Activated CD8-positive, alpha-beta T cell treated with anti-CD3 and anti-CD28 coated beads for 36 hours (primary cell): ENCODE data around the gene ZNF277. TPM values are rescaled to one million over a fixed set of nuclear protein-coding genes. Genes with fewer than 3 reads are reported as not detected.

Experiments used
- ATAC-seq: fragments of 200-7000 bp; cut with Tn5 transposase; one replicate; pipeline ENCODE4 v1.10.0; 2021; ENCODE audit warnings: mild to moderate bottlenecking, moderate library complexity
- CTCF ChIA-PET: fragments of 350-600 bp; sonication (Branson Sonifier 250); formaldehyde crosslinking; loops from one replicate; lab custom pipeline; 2021; ENCODE audit warnings: antibody characterized with exemption; lab: Charles Lee
- POLR2A ChIA-PET: fragments of 350-600 bp; sonication (Branson Sonifier 250); formaldehyde crosslinking; loops from one replicate; lab custom pipeline; 2021; ENCODE audit warnings: antibody characterized with exemption; lab: Charles Lee
- DNase-seq: peaks from one replicate; pipeline ENCODE4 v3.0.0-alpha.2; 2020
- H3K27ac Mint-ChIP-seq: one replicate; pipeline ENCODE4 v1.8.0; 2021; ENCODE audit warnings: mild to moderate bottlenecking, mixed read lengths
- H3K27me3 Mint-ChIP-seq: one replicate; pipeline ENCODE4 v1.8.0; 2021; ENCODE audit warnings: mixed read lengths
- H3K36me3 Mint-ChIP-seq: one replicate; pipeline ENCODE4 v1.8.0; 2021; ENCODE audit warnings: low read depth, mixed read lengths
- H3K4me1 Mint-ChIP-seq: one replicate; pipeline ENCODE4 v1.8.0; 2021; ENCODE audit warnings: low read depth, mixed read lengths
- H3K4me3 Mint-ChIP-seq: one replicate; pipeline ENCODE4 v1.8.0; 2021; ENCODE audit warnings: mild to moderate bottlenecking, moderate library complexity, mixed read lengths
- H3K9me3 Mint-ChIP-seq: one replicate; pipeline ENCODE4 v1.8.0; 2021; ENCODE audit warnings: mixed read lengths
- intact Hi-C: fragments of 100-400 bp; cut with micrococcal nuclease; formaldehyde crosslinking; loops from one replicate; pipeline ENCODE4 v1.10.0; 2022
- total RNA-seq, 2 experiments: library from RNA; stranded (reverse); gene quantifications; one replicate each; pipeline ENCODE4 v1.2.3, GENCODE V29; 2021
- TF ChIP-seq, protein P1 (sequence below): fragments of 200-600 bp; IDR thresholded peaks from one replicate; pipeline ENCODE4 v1.8.0; 2022; ENCODE audit warnings: antibody characterized with exemption, mild to moderate bottlenecking

Gene ZNF277
- total RNA-seq, 2 experiments from 2014 or later: 21.5 to 25.8 TPM

DNA sequence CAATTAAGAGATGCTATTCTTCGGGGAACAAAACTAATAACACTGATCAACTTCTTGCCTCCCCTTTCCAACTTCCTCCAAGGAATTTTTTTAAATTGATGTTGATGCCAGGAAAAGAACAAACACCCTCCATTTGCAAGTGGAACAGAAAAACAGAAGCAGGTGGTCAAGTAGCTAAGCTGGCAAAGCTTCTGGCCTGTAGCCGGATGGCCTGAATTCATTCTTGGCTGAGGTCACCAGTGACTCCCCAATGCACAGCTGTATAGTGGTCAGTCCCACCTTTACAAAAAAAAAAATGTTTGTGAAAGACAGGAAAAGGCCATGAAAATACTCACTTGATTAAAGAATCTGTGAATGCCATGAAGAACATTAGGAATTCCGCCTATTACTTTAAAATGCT, 39.3 kb upstream of the ZNF277 start:
- CTCF ChIA-PET: interaction anchor here (0.9 kb wide), 1 partner anchor 18 kb away, joined by 3 read pairs; no protein-coding TSS in a partner anchor
- DNase-seq: no peak
- POLR2A ChIA-PET: interaction anchor here (0.6 kb wide), 1 partner anchor 80 kb away, joined by 3 read pairs; no protein-coding TSS in a partner anchor
- Mint-ChIP-seq H3K4me1 (no peaks in the 10 kb centered on the region), H3K9me3 (no peaks in the 10 kb centered on the region), H3K27ac (no peak overlapping the region), H3K27me3 (peaks cover 12% of the 10 kb centered on the region), H3K4me3 (no peak overlapping the region), H3K36me3 (no peaks in the 10 kb centered on the region)
- intact Hi-C loops: no loop called here
- no peak for ATAC-seq
- TF ChIP-seq, protein P1, sequence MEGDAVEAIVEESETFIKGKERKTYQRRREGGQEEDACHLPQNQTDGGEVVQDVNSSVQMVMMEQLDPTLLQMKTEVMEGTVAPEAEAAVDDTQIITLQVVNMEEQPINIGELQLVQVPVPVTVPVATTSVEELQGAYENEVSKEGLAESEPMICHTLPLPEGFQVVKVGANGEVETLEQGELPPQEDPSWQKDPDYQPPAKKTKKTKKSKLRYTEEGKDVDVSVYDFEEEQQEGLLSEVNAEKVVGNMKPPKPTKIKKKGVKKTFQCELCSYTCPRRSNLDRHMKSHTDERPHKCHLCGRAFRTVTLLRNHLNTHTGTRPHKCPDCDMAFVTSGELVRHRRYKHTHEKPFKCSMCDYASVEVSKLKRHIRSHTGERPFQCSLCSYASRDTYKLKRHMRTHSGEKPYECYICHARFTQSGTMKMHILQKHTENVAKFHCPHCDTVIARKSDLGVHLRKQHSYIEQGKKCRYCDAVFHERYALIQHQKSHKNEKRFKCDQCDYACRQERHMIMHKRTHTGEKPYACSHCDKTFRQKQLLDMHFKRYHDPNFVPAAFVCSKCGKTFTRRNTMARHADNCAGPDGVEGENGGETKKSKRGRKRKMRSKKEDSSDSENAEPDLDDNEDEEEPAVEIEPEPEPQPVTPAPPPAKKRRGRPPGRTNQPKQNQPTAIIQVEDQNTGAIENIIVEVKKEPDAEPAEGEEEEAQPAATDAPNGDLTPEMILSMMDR: no peak

DNA sequence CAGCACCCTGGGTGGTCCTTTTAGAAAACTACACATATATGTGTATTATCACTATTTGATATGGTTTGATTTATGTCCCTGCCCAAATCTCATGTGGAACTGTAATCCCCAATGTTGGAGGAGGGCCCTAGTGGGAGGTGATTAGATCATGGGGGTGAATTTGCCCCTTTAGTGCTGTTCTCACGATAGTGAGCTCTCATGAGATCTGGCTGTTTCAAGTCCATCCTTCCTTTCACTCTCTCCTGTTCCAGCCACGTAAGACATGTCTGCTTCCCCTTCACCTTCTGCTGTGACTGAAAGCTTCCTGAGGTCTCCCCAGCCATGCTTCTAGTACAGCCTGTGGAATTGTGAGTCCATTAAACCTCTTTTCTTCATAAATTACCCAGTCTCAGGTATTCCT, 37.6 kb upstream of the ZNF277 start:
- Mint-ChIP-seq H3K4me1 (no peaks in the 10 kb centered on the region), H3K4me3 (no peak overlapping the region), H3K27me3 (peaks cover 13% of the 10 kb centered on the region), H3K36me3 (no peaks in the 10 kb centered on the region), H3K9me3 (no peaks in the 10 kb centered on the region), H3K27ac (no peak overlapping the region)
- ChIA-PET POLR2A (no interaction called here), CTCF (no interaction called here)
- no peak for ATAC-seq
- TF ChIP-seq, protein P1: no peak
- intact Hi-C loops: no loop called here
- DNase-seq: no peak

DNA sequence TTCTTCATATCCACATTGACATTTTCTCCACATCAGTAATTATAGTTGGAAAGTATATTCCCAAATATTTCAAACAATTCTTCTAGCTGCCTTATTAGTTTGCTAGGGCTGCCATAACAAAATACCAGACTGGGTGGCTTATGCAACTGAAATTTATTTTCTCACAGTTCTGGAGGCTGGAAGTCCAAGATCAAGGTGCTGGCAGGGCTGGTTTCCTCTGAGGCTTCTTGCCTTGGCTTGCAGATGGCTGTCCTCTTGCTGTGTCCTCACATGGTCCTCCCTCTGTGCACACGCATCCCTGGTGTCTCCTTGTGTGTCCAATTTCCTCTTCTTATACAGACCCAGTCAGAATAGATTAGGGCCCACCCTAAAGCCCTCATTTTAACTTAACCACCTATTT, 34.8 kb upstream of the ZNF277 start:
- CTCF ChIA-PET: no interaction called here
- Mint-ChIP-seq H3K36me3 (no peaks in the 10 kb centered on the region), H3K4me3 (no peak overlapping the region), H3K27ac (no peak overlapping the region), H3K9me3 (no peaks in the 10 kb centered on the region), H3K4me1 (no peaks in the 10 kb centered on the region), H3K27me3 (peaks cover 18% of the 10 kb centered on the region)
- TF ChIP-seq, protein P1: no peak
- DNase-seq (no peak), ATAC-seq (no peak)
- intact Hi-C loops: no loop called here
- POLR2A ChIA-PET: no interaction called here

DNA sequence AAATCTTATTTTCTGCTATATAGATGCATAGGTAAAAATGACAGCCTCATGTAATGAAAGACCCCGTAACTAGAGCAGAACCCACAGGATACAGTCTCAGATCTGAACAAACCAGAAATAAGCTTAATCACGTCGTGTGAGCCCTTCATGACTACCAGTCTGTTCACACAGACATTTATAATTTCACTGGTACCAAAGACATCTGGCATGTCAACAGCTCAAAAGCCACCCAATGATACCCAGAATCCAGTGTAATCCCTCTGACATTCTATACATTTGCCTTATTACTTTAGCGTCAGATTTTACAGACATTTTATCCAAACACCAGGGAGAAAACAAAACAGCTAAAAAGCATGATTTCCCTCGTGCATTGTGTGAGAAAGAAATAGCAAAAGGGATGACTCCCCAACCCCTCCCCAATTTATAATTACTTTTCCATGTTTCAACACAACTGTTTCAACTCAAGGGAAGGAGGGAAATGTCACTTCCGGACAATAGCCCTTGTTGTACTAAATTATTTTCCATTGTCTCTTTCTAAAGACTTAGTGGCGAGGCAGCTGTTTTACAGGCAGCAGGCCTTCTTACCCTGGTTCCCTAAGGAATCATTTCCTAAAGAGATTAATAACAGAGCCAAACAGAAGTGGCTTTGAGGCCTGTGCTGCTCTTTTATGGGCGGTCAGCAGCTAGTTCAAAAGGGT, 33.5 kb upstream of the ZNF277 start:
- H3K36me3 Mint-ChIP-seq: no peaks in the 10 kb centered on the region
- H3K9me3 Mint-ChIP-seq: no peaks in the 10 kb centered on the region
- ATAC-seq (no peak), DNase-seq (no peak)
- CTCF ChIA-PET: no interaction called here
- peaks cover 24% of the 10 kb centered on the region for H3K27me3 Mint-ChIP-seq
- TF ChIP-seq, protein P1: no peak
- intact Hi-C loops: no loop called here
- no peak overlapping the region for H3K27ac Mint-ChIP-seq
- no peaks in the 10 kb centered on the region for H3K4me1 Mint-ChIP-seq
- POLR2A ChIA-PET: no interaction called here
- H3K4me3 Mint-ChIP-seq: no peak overlapping the region

DNA sequence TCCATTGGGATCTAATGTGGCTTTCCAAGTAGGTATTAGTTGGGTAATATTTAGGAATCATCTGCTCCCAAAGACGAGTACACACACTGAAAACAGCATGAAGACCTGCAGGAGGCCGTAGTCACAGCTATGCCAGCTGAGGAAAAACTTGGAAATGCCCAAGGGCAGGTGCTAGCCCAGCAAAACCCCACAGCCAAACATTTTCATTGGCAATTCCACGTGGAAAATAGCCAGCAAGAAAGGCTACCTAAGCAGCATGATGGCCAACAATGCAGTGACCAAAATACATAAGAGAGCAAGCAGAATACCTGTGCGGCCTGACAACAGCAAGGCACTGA, 33.0 kb upstream of the ZNF277 start:
- H3K4me1 Mint-ChIP-seq: no peaks in the 10 kb centered on the region
- ATAC-seq (no peak), DNase-seq (no peak)
- no peaks in the 10 kb centered on the region for H3K9me3 Mint-ChIP-seq
- no peaks in the 10 kb centered on the region for H3K36me3 Mint-ChIP-seq
- H3K27ac Mint-ChIP-seq: no peak overlapping the region
- CTCF ChIA-PET: no interaction called here
- H3K4me3 Mint-ChIP-seq: no peak overlapping the region
- TF ChIP-seq, protein P1: no peak
- peaks cover 25% of the 10 kb centered on the region for H3K27me3 Mint-ChIP-seq
- POLR2A ChIA-PET: no interaction called here
- intact Hi-C loops: no loop called here
